Stimulated activated CD8-positive, alpha-beta memory T cell treated with anti-CD3 and anti-CD28 coated beads, Interleukin-15, amount 100 ng/mL, for 48 hours (primary cell): ENCODE data around the gene HKDC1.
"Not testable (repeated sequence)": the region's sequence is repeated elsewhere in the genome, so short reads cannot be mapped to it uniquely, and the experiment has no call there.

Source experiments
- DNase-seq, 2 donors: peaks; one replicate each; pipeline ENCODE4 v3.0.0-alpha.2; 2020; ENCODE audit warnings: low read depth in 2 of 2

Gene HKDC1

GRCh38 chr10:69278446-69278963, 58.4 kb downstream of the HKDC1 start, which contains the start of gene HK1:
TSS of gene HK1 (plus strand) at chr10:69278496.
- no peak for DNase-seq

GRCh38 chr10:69279110-69279509, 59.0 kb downstream of the HKDC1 start:
- no peak for DNase-seq

- no peak for DNase-seq
Measured at GRCh38 chr10:69281507-69282413, 61.6 kb downstream of the HKDC1 start.

GRCh38 chr10:69284402-69284801, 64.3 kb downstream of the HKDC1 start:
- DNase-seq, result not testable (repeated sequence)

- DNase-seq, result no peak
Measured at GRCh38 chr10:69285699-69286098, 65.6 kb downstream of the HKDC1 start.

GRCh38 chr10:69287181-69287580, 67.0 kb downstream of the HKDC1 start:
- no peak for DNase-seq

- DNase-seq, result no peak
Measured at GRCh38 chr10:69290993-69291392, 70.9 kb downstream of the HKDC1 start.

- DNase-seq, result no peak
Measured at GRCh38 chr10:69292459-69292858, 72.3 kb downstream of the HKDC1 start.

GRCh38 chr10:69295027-69295636, 75.0 kb downstream of the HKDC1 start:
- DNase-seq, result no peak

GRCh38 chr10:69303632-69304051, 83.5 kb downstream of the HKDC1 start:
- DNase-seq, result no peak

GRCh38 chr10:69306421-69306820, 86.3 kb downstream of the HKDC1 start:
- DNase-seq, result no peak

GRCh38 chr10:69307434-69307833, 87.3 kb downstream of the HKDC1 start:
- DNase-seq, result no peak

GRCh38 chr10:69308304-69308703, 88.2 kb downstream of the HKDC1 start:
- DNase-seq, result not testable (repeated sequence)

- DNase-seq, result no peak
Measured at GRCh38 chr10:69311309-69311708, 91.2 kb downstream of the HKDC1 start.

GRCh38 chr10:69312528-69312927, 92.4 kb downstream of the HKDC1 start:
- DNase-seq, result no peak

GRCh38 chr10:69315100-69315542, 95.0 kb downstream of the HKDC1 start:
- no peak for DNase-seq

GRCh38 chr10:69315610-69316312, 95.6 kb downstream of the HKDC1 start:
- DNase-seq, result no peak

GRCh38 chr10:69316313-69317059, 96.4 kb downstream of the HKDC1 start:
- no peak for DNase-seq
